ENCODE measurements around the gene ZER1. TPM values are rescaled to one million over a fixed set of nuclear protein-coding genes. Genes with fewer than 3 reads are reported as not detected.

Gene ZER1
- total and polyA plus RNA-seq, 2 of the 4 experiments (the other 2 are of a cell fraction), result 7.7 to 34.9 TPM

DNA sequence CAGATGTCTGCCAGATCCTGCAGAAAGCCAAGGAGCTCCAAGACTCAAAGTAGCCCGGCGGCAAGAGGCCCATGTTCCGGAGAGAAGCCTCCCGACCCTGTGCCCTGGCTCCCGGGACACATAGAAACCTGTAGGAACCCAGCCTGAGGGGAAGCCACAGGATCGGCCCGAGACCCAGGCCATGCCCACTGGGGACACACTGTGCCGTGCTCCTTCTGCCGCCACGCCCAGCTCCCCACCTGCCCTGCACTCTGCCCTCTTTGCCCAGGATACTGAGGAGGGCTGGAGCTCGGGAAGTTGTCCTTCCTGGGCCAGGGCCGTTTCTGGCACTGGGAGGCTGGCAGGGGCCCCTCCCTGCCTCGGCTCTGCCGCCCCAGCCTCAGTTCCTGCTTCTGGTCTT lies 36.1 kb upstream of the ZER1 start:
- H2AK5ac ChIP-seq (ENCODE audit: low read depth, low read length), result no peak overlapping the region
- H2BK120ac ChIP-seq (ENCODE audit: low read depth, low read length), result no peak overlapping the region
- no peaks in the 10 kb centered on the region for H3K27me3 ChIP-seq (ENCODE audit: control insufficient read depth, insufficient read depth, low read length)
- intact Hi-C loops (cut with micrococcal nuclease), result no loop called here
- no peaks in the 10 kb centered on the region for H3K9me3 ChIP-seq (ENCODE audit: control insufficient read depth, insufficient read depth, low read length)
- H4K20me1 ChIP-seq (ENCODE audit: insufficient read depth, low read length), result no peaks in the 10 kb centered on the region
- H3K14ac ChIP-seq (replicated peaks; ENCODE audit: low read depth, low read length), result no peak overlapping the region
- H4K8ac ChIP-seq (ENCODE audit: low read depth in 2 of 2, low read length in 2 of 2), result no peak overlapping the region
- BruUV-seq (replicated peaks), result no TSS peak
- no peak overlapping the region for H3K4ac ChIP-seq (ENCODE audit: low read depth, low read length)
- no peak overlapping the region for H3K4me2 ChIP-seq (ENCODE audit: low read depth, low read length)
- H3K27ac ChIP-seq (ENCODE audit: insufficient read depth, low read length), result no peak overlapping the region
- no peaks in the 10 kb centered on the region for H3K9me1 ChIP-seq (ENCODE audit: insufficient read depth, low read length)
- no peak overlapping the region for H2BK20ac ChIP-seq (ENCODE audit: low read depth, low read length)
- ChIA-PET POLR2A (ENCODE audit: unreplicated experiment) (interaction anchor here (0.6 kb wide), 1 partner anchor 22 kb away, joined by 4 read pairs; the partner anchor contains the start of gene SPOUT1), CTCF (no interaction called here)
- H3K56ac ChIP-seq (ENCODE audit: extremely low read depth, insufficient read depth, low read length), result no peak overlapping the region
- H3K4me1 ChIP-seq (ENCODE audit: control insufficient read depth, insufficient read depth, low read length), result no peaks in the 10 kb centered on the region
- H2AK9ac ChIP-seq (replicated peaks; ENCODE audit: low read depth, low read length, poor library complexity), result no peak overlapping the region
- dilution Hi-C loops (cut with HindIII; ENCODE audit: low sequenced_read_pairs, unreplicated experiment), result no loop called here
- no peak overlapping the region for H3K9ac ChIP-seq (ENCODE audit: low read depth, low read length)
- peaks cover 38% of the 10 kb centered on the region for H3K36me3 ChIP-seq (ENCODE audit: control insufficient read depth, insufficient read depth, low read length)
- TF ChIP-seq CEBPB (IDR thresholded peaks at IDR 0.05; ENCODE audit: low read depth, low read length) (no peak), BHLHE40 (IDR thresholded peaks at IDR 0.05; ENCODE audit: low read depth, low read length) (no peak), POLR2A (IDR thresholded peaks at IDR 0.05; ENCODE audit: low read depth, low read length) (no peak), FOS (IDR thresholded peaks at IDR 0.05; ENCODE audit: low read depth, low read length) (no peak), MXI1 (IDR thresholded peaks at IDR 0.05; ENCODE audit: borderline replicate concordance, low read depth, low read length) (no peak), SMC3 (IDR thresholded peaks at IDR 0.05; ENCODE audit: low read depth, low read length) (no peak), CHD1 (IDR thresholded peaks at IDR 0.05; ENCODE audit: low read depth, low read length) (no peak), MAZ (IDR thresholded peaks at IDR 0.05; ENCODE audit: borderline replicate concordance, low read depth, low read length) (no peak), RFX5 (IDR thresholded peaks at IDR 0.05; ENCODE audit: low read depth, low read length) (no peak), RCOR1 (IDR thresholded peaks at IDR 0.05; ENCODE audit: insufficient replicate concordance, low read length) (no peak), MAFK (IDR thresholded peaks at IDR 0.05; ENCODE audit: low read depth, low read length) (no peak)
- TF ChIP-seq, protein P1, sequence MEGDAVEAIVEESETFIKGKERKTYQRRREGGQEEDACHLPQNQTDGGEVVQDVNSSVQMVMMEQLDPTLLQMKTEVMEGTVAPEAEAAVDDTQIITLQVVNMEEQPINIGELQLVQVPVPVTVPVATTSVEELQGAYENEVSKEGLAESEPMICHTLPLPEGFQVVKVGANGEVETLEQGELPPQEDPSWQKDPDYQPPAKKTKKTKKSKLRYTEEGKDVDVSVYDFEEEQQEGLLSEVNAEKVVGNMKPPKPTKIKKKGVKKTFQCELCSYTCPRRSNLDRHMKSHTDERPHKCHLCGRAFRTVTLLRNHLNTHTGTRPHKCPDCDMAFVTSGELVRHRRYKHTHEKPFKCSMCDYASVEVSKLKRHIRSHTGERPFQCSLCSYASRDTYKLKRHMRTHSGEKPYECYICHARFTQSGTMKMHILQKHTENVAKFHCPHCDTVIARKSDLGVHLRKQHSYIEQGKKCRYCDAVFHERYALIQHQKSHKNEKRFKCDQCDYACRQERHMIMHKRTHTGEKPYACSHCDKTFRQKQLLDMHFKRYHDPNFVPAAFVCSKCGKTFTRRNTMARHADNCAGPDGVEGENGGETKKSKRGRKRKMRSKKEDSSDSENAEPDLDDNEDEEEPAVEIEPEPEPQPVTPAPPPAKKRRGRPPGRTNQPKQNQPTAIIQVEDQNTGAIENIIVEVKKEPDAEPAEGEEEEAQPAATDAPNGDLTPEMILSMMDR (conservative IDR thresholded peaks at IDR 0.05; ENCODE audit: low read depth, low read length), result no peak
- TF ChIP-seq, protein P2, sequence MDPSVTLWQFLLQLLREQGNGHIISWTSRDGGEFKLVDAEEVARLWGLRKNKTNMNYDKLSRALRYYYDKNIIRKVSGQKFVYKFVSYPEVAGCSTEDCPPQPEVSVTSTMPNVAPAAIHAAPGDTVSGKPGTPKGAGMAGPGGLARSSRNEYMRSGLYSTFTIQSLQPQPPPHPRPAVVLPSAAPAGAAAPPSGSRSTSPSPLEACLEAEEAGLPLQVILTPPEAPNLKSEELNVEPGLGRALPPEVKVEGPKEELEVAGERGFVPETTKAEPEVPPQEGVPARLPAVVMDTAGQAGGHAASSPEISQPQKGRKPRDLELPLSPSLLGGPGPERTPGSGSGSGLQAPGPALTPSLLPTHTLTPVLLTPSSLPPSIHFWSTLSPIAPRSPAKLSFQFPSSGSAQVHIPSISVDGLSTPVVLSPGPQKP (IDR thresholded peaks at IDR 0.05; ENCODE audit: borderline replicate concordance, low read depth, low read length), result no peak
- TF ChIP-seq, protein P3, sequence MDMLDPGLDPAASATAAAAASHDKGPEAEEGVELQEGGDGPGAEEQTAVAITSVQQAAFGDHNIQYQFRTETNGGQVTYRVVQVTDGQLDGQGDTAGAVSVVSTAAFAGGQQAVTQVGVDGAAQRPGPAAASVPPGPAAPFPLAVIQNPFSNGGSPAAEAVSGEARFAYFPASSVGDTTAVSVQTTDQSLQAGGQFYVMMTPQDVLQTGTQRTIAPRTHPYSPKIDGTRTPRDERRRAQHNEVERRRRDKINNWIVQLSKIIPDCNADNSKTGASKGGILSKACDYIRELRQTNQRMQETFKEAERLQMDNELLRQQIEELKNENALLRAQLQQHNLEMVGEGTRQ (IDR thresholded peaks at IDR 0.05; ENCODE audit: low read depth, low read length), result no peak
- H3K4me3 ChIP-seq (ENCODE audit: insufficient read depth, low read depth, low read length), result no peak overlapping the region
- no peak overlapping the region for H3K18ac ChIP-seq (ENCODE audit: low read depth, low read length)
- H2BK5ac ChIP-seq (ENCODE audit: low read depth, low read length, poor library complexity, severe bottlenecking), result no peak overlapping the region
- H4K91ac ChIP-seq (ENCODE audit: insufficient read depth, low read depth, low read length), result no peak overlapping the region
- no peak for DNase-seq
- H2AFZ ChIP-seq (replicated peaks; ENCODE audit: low read length, poor library complexity), result no peak overlapping the region
- no peak overlapping the region for H2BK15ac ChIP-seq (ENCODE audit: low read depth, low read length)
- H3K23ac ChIP-seq (ENCODE audit: low read depth, low read length), result no peak overlapping the region
- no peak overlapping the region for H4K5ac ChIP-seq (ENCODE audit: low read depth, low read length)
- no peaks in the 10 kb centered on the region for H3K79me1 ChIP-seq (ENCODE audit: low read depth in 1 of 2, low read length in 2 of 2)
- 97% methylated on average over 12 of the region's 14 CpGs; no CpG with 5 or more reads in 1 of the 2 experiments for WGBS, 2 experiments (ENCODE audit: extremely low coverage in 2 of 2, insufficient read length in 1 of 2)
- in situ Hi-C loops (cut with MboI; ENCODE audit: low sequenced_read_pairs), result no loop called here
- no peak for ATAC-seq (ENCODE audit: low read depth)
